ENCODE results near the gene SLC7A8.
A peak's percentile ranks its signal among the peaks of the same experiment; 100 is the strongest.

DNA sequence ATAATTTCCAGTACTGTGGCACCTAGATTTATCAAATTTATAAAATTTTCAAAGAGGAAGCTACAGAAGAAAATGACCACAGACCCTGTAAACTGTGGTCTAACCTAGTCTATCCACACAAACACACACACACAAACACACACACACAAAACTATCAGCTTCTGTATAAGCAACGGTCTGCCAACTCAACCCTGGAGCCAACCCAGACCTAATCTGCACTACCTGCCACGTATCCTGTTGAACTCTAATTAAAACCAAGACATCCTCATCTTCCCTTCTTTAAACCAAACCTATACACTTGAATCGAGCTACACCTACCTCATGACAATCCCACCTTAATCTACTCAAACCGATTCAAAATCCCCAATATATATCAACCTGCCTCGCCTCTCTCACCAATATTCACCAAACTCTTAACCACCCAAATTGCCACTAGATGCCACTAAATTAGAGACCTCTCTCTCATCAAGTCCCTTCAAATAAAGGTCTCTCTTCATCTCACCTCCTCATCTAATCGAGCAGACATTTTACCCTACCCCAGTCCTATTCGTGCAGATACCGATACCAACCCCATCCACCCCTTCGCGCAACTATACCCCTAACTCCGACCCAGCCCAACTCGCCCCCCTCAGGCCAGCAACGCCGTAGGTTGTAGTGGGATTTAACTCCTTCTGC lies 89.3 kb downstream of the SLC7A8 start:
- TF ChIP-seq, protein P1, sequence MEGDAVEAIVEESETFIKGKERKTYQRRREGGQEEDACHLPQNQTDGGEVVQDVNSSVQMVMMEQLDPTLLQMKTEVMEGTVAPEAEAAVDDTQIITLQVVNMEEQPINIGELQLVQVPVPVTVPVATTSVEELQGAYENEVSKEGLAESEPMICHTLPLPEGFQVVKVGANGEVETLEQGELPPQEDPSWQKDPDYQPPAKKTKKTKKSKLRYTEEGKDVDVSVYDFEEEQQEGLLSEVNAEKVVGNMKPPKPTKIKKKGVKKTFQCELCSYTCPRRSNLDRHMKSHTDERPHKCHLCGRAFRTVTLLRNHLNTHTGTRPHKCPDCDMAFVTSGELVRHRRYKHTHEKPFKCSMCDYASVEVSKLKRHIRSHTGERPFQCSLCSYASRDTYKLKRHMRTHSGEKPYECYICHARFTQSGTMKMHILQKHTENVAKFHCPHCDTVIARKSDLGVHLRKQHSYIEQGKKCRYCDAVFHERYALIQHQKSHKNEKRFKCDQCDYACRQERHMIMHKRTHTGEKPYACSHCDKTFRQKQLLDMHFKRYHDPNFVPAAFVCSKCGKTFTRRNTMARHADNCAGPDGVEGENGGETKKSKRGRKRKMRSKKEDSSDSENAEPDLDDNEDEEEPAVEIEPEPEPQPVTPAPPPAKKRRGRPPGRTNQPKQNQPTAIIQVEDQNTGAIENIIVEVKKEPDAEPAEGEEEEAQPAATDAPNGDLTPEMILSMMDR (conservative IDR thresholded peaks at IDR 0.05; ENCODE audit: low read depth, low read length): peak; percentile 28
- no peak for TF ChIP-seq POLR2A (IDR thresholded peaks at IDR 0.05; ENCODE audit: low read depth, low read length)

Measured in IMR-90 (cell line).